HG02981 (cell line): ENCODE measurements around the gene PLEK.
"Not testable (repeated sequence)": the region's sequence is repeated elsewhere in the genome, so short reads cannot be mapped to it uniquely, and the experiment has no call there.

ENCODE experiments used
- ATAC-seq: cut with Tn5 transposase; IDR thresholded peaks from one replicate; pipeline ENCODE4 v1.9.1; 2021; ENCODE audit warnings: mild to moderate bottlenecking, moderate library complexity; ENCODE audit not compliant: unreplicated experiment

Gene PLEK

GRCh38 chr2:68438455-68439303 lies 73.6 kb downstream of the PLEK start:
- no peak for ATAC-seq

DNA sequence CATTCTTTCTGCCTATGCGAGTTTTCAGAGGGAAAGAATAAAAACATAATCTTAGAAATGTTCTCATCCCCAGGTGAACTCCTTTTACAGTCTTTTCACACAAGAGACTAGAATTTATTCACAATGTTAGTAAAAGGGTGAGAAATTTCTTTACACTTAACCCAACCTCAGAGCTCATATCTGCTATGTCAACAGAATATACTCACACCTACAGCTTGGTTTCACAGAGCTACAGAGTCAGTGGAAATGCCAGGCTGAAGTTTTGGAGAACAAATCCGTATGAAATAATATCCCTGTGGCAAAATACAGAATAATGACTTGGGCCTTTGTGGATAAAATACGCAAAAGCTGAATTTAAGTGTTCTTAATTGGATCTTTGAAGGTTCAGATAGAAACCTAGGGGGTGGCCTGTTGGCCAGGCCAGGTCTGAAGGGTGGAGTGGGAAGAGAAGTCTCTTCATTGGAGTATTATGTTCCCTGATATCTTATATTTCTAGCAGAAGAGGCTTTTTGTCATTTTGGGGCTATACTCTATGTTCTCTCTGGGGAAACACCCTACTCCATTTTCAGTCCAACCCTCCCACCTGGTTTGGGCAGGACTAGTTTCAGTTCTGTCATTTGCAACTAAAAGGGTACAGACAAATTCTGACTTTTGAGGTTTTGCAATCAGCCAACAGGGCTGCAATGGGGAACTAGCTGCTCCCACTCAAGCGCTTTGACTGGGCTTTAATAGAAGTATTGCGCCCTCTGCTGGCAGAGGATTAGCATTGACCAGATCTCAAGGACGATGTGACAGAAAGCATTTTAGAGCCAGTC lies 76.3 kb downstream of the PLEK start:
- ATAC-seq = peak; percentile 99

GRCh38 chr2:68441994-68442322 lies 76.9 kb downstream of the PLEK start:
- ATAC-seq = no peak

- ATAC-seq = not testable (repeated sequence)
Observed at GRCh38 chr2:68446425-68446824, 81.3 kb downstream of the PLEK start.
